ENCODE data around the gene SCYGR4. TPM values are rescaled to one million over a fixed set of nuclear protein-coding genes. Genes with fewer than 3 reads are reported as not detected.

SCYGR4 gene
- total and polyA plus RNA-seq, 10 of the 15 experiments (the other 5 are each of a cell fraction or from before 2014, with no cell fraction given): 0.11 TPM; not detected in 9

DNA sequence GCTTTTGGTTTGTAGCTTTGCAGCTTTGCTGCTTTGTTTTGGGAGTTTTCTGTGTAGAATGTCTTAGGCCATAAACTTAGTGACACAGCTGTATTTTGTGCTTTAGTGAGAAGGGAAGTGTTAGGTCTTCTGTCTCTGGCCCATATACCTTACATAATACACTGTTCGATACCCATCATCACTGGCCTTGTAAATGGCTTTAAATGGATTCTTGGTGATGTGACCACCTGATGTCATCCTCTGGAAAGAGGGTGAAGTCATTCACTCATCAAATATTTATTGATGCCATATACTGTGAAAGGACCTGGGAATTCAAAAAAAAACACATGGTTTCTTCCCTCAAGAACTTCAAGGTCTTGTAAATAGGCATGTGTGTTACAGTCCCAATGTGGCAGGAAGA is 37.5 kb upstream of the SCYGR4 start:
- no TSS peak for BruUV-seq (replicated peaks)
- CTCF ChIA-PET: interaction anchor here (0.8 to 1.7 kb wide), 2 partner anchors 12 to 13 kb away, joined by 3 to 7 read pairs; no protein-coding TSS in a partner anchor
- RAD21 ChIA-PET (ENCODE audit: unreplicated experiment): interaction anchor here (0.6 to 1.3 kb wide), 3 partner anchors 55 to 174 kb away, joined by 3 to 4 read pairs (median 3); no protein-coding TSS in a partner anchor
- Histone ChIP-seq H3K27ac (ENCODE audit: control insufficient read depth, insufficient read depth) (no peak overlapping the region), H3K9ac (ENCODE audit: control insufficient read depth, insufficient read depth, low read length) (no peak overlapping the region), H3K9me3 (replicated peaks; ENCODE audit: control insufficient read depth, insufficient read depth, low read length) (peaks cover 5% of the 10 kb centered on the region; the same call in 2 of the 3 replicates), H3K27me3 (replicated peaks in 1 of 2; ENCODE audit: control insufficient read depth in 2 of 2, insufficient read depth in 2 of 2, low read length in 1 of 2) (no peaks in the 10 kb centered on the region), H3K36me3 (ENCODE audit: control insufficient read depth in 2 of 2, insufficient read depth in 2 of 2, low read length in 1 of 2) (no peaks in the 10 kb centered on the region), H3K4me1 (ENCODE audit: control insufficient read depth, insufficient read depth, low read length) (no peaks in the 10 kb centered on the region), H3K4me2 (ENCODE audit: control insufficient read depth, insufficient read depth) (no peak overlapping the region), H3K79me2 (ENCODE audit: control insufficient read depth, insufficient read depth, low read length) (no peaks in the 10 kb centered on the region), H4K20me1 (ENCODE audit: control insufficient read depth, insufficient read depth) (no peaks in the 10 kb centered on the region), H3K4me3 (no peak overlapping the region), H2AFZ (ENCODE audit: control insufficient read depth, low read depth, low read length) (no peak overlapping the region)
- SMC1A ChIA-PET (ENCODE audit: uncharacterized antibody, unreplicated experiment): interaction anchor here (1.2 to 1.4 kb wide), 2 partner anchors 9 to 281 kb away, joined by 3 read pairs; no protein-coding TSS in a partner anchor
- 100% methylated on average over 1 of the region's 1 CpG for WGBS (ENCODE audit: insufficient coverage, insufficient replicate concordance, low lambda C conversion rate, missing lambda C conversion rate)
- POLR2A ChIA-PET: no interaction called here
- DNase-seq (ENCODE audit: low read depth, low spot score) (no peak), ATAC-seq (no peak), FAIRE-seq (no peak)
- in situ Hi-C loops (cut with MboI) (no loop called here), intact Hi-C loops (cut with micrococcal nuclease; ENCODE audit: unreplicated experiment) (no loop called here)
- no peak for TF ChIP-seq IKZF2 (IDR thresholded peaks at IDR 0.05)
- TF ChIP-seq, protein P1, sequence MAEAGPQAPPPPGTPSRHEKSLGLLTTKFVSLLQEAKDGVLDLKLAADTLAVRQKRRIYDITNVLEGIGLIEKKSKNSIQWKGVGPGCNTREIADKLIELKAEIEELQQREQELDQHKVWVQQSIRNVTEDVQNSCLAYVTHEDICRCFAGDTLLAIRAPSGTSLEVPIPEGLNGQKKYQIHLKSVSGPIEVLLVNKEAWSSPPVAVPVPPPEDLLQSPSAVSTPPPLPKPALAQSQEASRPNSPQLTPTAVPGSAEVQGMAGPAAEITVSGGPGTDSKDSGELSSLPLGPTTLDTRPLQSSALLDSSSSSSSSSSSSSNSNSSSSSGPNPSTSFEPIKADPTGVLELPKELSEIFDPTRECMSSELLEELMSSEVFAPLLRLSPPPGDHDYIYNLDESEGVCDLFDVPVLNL (IDR thresholded peaks at IDR 0.05; ENCODE audit: low read depth, low read length): no peak
- no peak for TF ChIP-seq PML (IDR thresholded peaks at IDR 0.05; ENCODE audit: low read length)
- no peak for TF ChIP-seq ZNF274 (IDR thresholded peaks at IDR 0.05; ENCODE audit: insufficient read depth, insufficient read length)
- no peak for TF ChIP-seq SPI1 (IDR thresholded peaks at IDR 0.05; ENCODE audit: borderline replicate concordance, insufficient read depth, low read depth, low read length)
- TF ChIP-seq, protein P2, sequence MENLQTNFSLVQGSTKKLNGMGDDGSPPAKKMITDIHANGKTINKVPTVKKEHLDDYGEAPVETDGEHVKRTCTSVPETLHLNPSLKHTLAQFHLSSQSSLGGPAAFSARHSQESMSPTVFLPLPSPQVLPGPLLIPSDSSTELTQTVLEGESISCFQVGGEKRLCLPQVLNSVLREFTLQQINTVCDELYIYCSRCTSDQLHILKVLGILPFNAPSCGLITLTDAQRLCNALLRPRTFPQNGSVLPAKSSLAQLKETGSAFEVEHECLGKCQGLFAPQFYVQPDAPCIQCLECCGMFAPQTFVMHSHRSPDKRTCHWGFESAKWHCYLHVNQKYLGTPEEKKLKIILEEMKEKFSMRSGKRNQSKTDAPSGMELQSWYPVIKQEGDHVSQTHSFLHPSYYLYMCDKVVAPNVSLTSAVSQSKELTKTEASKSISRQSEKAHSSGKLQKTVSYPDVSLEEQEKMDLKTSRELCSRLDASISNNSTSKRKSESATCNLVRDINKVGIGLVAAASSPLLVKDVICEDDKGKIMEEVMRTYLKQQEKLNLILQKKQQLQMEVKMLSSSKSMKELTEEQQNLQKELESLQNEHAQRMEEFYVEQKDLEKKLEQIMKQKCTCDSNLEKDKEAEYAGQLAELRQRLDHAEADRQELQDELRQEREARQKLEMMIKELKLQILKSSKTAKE (IDR thresholded peaks at IDR 0.05; ENCODE audit: low read depth, poor library complexity, severe bottlenecking): no peak
- TF ChIP-seq, protein P3, sequence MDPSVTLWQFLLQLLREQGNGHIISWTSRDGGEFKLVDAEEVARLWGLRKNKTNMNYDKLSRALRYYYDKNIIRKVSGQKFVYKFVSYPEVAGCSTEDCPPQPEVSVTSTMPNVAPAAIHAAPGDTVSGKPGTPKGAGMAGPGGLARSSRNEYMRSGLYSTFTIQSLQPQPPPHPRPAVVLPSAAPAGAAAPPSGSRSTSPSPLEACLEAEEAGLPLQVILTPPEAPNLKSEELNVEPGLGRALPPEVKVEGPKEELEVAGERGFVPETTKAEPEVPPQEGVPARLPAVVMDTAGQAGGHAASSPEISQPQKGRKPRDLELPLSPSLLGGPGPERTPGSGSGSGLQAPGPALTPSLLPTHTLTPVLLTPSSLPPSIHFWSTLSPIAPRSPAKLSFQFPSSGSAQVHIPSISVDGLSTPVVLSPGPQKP (IDR thresholded peaks at IDR 0.05; ENCODE audit: low read depth, low read length): no peak
- TF ChIP-seq MYB (IDR thresholded peaks at IDR 0.05; ENCODE audit: borderline replicate concordance, low read depth, low read length): no peak
- TF ChIP-seq ZNF24 (IDR thresholded peaks at IDR 0.05): no peak
- TF ChIP-seq ESRRA (IDR thresholded peaks at IDR 0.05; ENCODE audit: low read length): no peak
- TF ChIP-seq EGR1 (IDR thresholded peaks at IDR 0.05; ENCODE audit: borderline replicate concordance in 1 of 2, low read depth in 2 of 2, low read length in 2 of 2): no peak
- no peak for TF ChIP-seq USF1 (IDR thresholded peaks at IDR 0.05; ENCODE audit: borderline replicate concordance, extremely low read length, insufficient read depth, low read depth, low read length)
- no peak for TF ChIP-seq RB1 (IDR thresholded peaks at IDR 0.05; ENCODE audit: borderline replicate concordance)
- no peak for TF ChIP-seq YY1 (IDR thresholded peaks at IDR 0.05; ENCODE audit: low read depth, low read length)

Measured in GM12878 (cell line).